Fibroblast of mammary gland (primary cell): Measurements from ENCODE around the gene TSPAN4.

Experiments used
- DNase-seq: peaks from one replicate; pipeline ENCODE4 v3.0.0-alpha.2; 2010; ENCODE audit warnings: low read depth
- H3K4me3 ChIP-seq: 2 replicates; pipeline ENCODE4 v1.5.1; 2011; ENCODE audit warnings: low read depth, mild to moderate bottlenecking, low read length, moderate library complexity; ENCODE audit not compliant: control insufficient read depth
- CTCF ChIP-seq: conservative IDR thresholded peaks from 2 replicates; pipeline ENCODE4 v1.5.1; 2011; ENCODE audit warnings: low read depth, low read length, inconsistent platforms; ENCODE audit not compliant: control insufficient read depth, insufficient read depth

Gene TSPAN4

GRCh38 chr11:829176-829846 lies 13.3 kb upstream of the TSPAN4 start:
- DNase-seq, result no peak
- no peak for TF ChIP-seq CTCF
- no peak overlapping the region for H3K4me3 ChIP-seq

GRCh38 chr11:829847-830294 lies 12.8 kb upstream of the TSPAN4 start:
- no peak for DNase-seq
- no peak for TF ChIP-seq CTCF
- H3K4me3 ChIP-seq, result peak overlapping the region; percentile 16

- no peak for DNase-seq
- TF ChIP-seq CTCF, result no peak
- H3K4me3 ChIP-seq, result peak overlapping the region; percentile 10
Measured at GRCh38 chr11:830295-831117, 12.1 kb upstream of the TSPAN4 start.

GRCh38 chr11:831118-831864 lies 11.4 kb upstream of the TSPAN4 start:
- no peak overlapping the region for H3K4me3 ChIP-seq
- no peak for DNase-seq
- TF ChIP-seq CTCF, result no peak

GRCh38 chr11:831961-832528 lies 10.6 kb upstream of the TSPAN4 start:
- DNase-seq, result no peak
- no peak for TF ChIP-seq CTCF
- H3K4me3 ChIP-seq, result peak overlapping the region; percentile 37

- no peak for TF ChIP-seq CTCF
- peak within 1 kb of the TSS; percentile 51 for H3K4me3 ChIP-seq
- no peak for DNase-seq
Measured at GRCh38 chr11:832529-833113, 10.0 kb upstream of the TSPAN4 start, which contains the start of gene CD151. CD151 (plus strand) TSS chr11:832952; CDS start chr11:836070, 3,118 bp downstream.
